ENCODE measurements around the gene ASB1. TPM values are rescaled to one million over a fixed set of nuclear protein-coding genes. Genes with fewer than 3 reads are reported as not detected.

ASB1 gene
- polyA plus RNA-seq, 1 experiment, result 29.8 TPM

- CTCF ChIA-PET, result interaction anchor here (1.4 to 2.3 kb wide), 2 partner anchors 96 to 319 kb away, joined by 5 to 10 read pairs; no protein-coding TSS in a partner anchor
- no peaks in the 10 kb centered on the region for H3K27me3 ChIP-seq (ENCODE audit: control insufficient read depth, insufficient read depth, low read length)
- DNase-seq (ENCODE audit: low read depth, low spot score), result no peak
- no peak for TF ChIP-seq CTCF (IDR thresholded peaks at IDR 0.05; ENCODE audit: low read depth, low read length)
- H3K4me3 ChIP-seq (ENCODE audit: low read depth, low read length), result no peak overlapping the region
- no peak overlapping the region for H3K27ac ChIP-seq (ENCODE audit: low read depth, low read length)
- H3K9me3 ChIP-seq (ENCODE audit: control insufficient read depth, insufficient read depth, low read length), result no peaks in the 10 kb centered on the region; the same call in 1 of the 2 replicates
- POLR2A ChIA-PET, result no interaction called here
Measured at GRCh38 chr2:238466243-238466756, 39.6 kb downstream of the ASB1 start.

- H3K27ac ChIP-seq (ENCODE audit: low read depth, low read length), result no peak overlapping the region
- DNase-seq (ENCODE audit: low read depth, low spot score), result no peak
- H3K4me3 ChIP-seq (ENCODE audit: low read depth, low read length), result no peak overlapping the region
- POLR2A ChIA-PET, result no interaction called here
- CTCF ChIA-PET, result interaction anchor here (0.9 to 2.3 kb wide), 2 partner anchors 97 to 109 kb away, joined by 3 to 10 read pairs; no protein-coding TSS in a partner anchor
- H3K9me3 ChIP-seq (ENCODE audit: control insufficient read depth, insufficient read depth, low read length), result no peaks in the 10 kb centered on the region; the same call in 1 of the 2 replicates
- TF ChIP-seq CTCF (IDR thresholded peaks at IDR 0.05; ENCODE audit: low read depth, low read length), result no peak
- no peaks in the 10 kb centered on the region for H3K27me3 ChIP-seq (ENCODE audit: control insufficient read depth, insufficient read depth, low read length)
Measured at GRCh38 chr2:238467062-238467461, 40.3 kb downstream of the ASB1 start.

GRCh38 chr2:238467792-238468191, 41.1 kb downstream of the ASB1 start:
- Histone ChIP-seq H3K4me3 (ENCODE audit: low read depth, low read length) (no peak overlapping the region), H3K27me3 (ENCODE audit: control insufficient read depth, insufficient read depth, low read length) (no peaks in the 10 kb centered on the region), H3K9me3 (ENCODE audit: control insufficient read depth, insufficient read depth, low read length) (no peaks in the 10 kb centered on the region; the same call in 1 of the 2 replicates), H3K27ac (ENCODE audit: low read depth, low read length) (no peak overlapping the region)
- no peak for TF ChIP-seq CTCF (IDR thresholded peaks at IDR 0.05; ENCODE audit: low read depth, low read length)
- CTCF ChIA-PET, result interaction anchor here (0.9 to 2.3 kb wide), 3 partner anchors 11 to 110 kb away, joined by 3 to 10 read pairs (median 5); no protein-coding TSS in a partner anchor
- DNase-seq (ENCODE audit: low read depth, low spot score), result no peak
- POLR2A ChIA-PET, result no interaction called here

GRCh38 chr2:238469155-238469554, 42.4 kb downstream of the ASB1 start:
- no peak overlapping the region for H3K27ac ChIP-seq (ENCODE audit: low read depth, low read length)
- H3K27me3 ChIP-seq (ENCODE audit: control insufficient read depth, insufficient read depth, low read length), result no peaks in the 10 kb centered on the region
- no peak for DNase-seq (ENCODE audit: low read depth, low spot score)
- TF ChIP-seq CTCF (IDR thresholded peaks at IDR 0.05; ENCODE audit: low read depth, low read length), result no peak
- CTCF ChIA-PET, result no interaction called here
- H3K9me3 ChIP-seq (ENCODE audit: control insufficient read depth, insufficient read depth, low read length), result peaks cover 3% of the 10 kb centered on the region
- no peak overlapping the region for H3K4me3 ChIP-seq (ENCODE audit: low read depth, low read length)
- POLR2A ChIA-PET, result no interaction called here

GRCh38 chr2:238473014-238473413, 46.3 kb downstream of the ASB1 start:
- CTCF ChIA-PET, result interaction anchor here (1.2 kb wide), 1 partner anchor 9 kb away, joined by 4 read pairs; no protein-coding TSS in a partner anchor

More at GRCh38 chr2:238473014-238473413, 46.3 kb downstream of the ASB1 start:
- Histone ChIP-seq H3K9me3 (ENCODE audit: control insufficient read depth, insufficient read depth, low read length) (peaks cover 3% of the 10 kb centered on the region), H3K27me3 (ENCODE audit: control insufficient read depth, insufficient read depth, low read length) (no peaks in the 10 kb centered on the region), H3K27ac (ENCODE audit: low read depth, low read length) (no peak overlapping the region), H3K4me3 (ENCODE audit: low read depth, low read length) (no peak overlapping the region)
- no peak for TF ChIP-seq CTCF (IDR thresholded peaks at IDR 0.05; ENCODE audit: low read depth, low read length)
- DNase-seq (ENCODE audit: low read depth, low spot score), result no peak
- POLR2A ChIA-PET, result interaction anchor here (0.7 kb wide), 1 partner anchor 1188 kb away, joined by 5 read pairs; no protein-coding TSS in a partner anchor

Data from AG04450 (cell line).